CD4-positive, alpha-beta memory T cell (primary cell): ENCODE results near the gene PCDHA7. TPM values are rescaled to one million over a fixed set of nuclear protein-coding genes. Genes with fewer than 3 reads are reported as not detected.
A peak's percentile ranks its signal among the peaks of the same experiment; 100 is the strongest.
"Not testable (repeated sequence)": the region's sequence is repeated elsewhere in the genome, so short reads cannot be mapped to it uniquely, and the experiment has no call there.

Experiments used
- CTCF ChIA-PET: fragments of 350-600 bp; sonication (Branson Sonifier 250); formaldehyde crosslinking; loops from one replicate; lab custom pipeline; 2021; ENCODE audit warnings: inconsistent platforms; ENCODE audit not compliant: partially characterized antibody; lab: Charles Lee
- POLR2A ChIA-PET: fragments of 350-600 bp; sonication (Branson Sonifier 250); formaldehyde crosslinking; loops from one replicate; lab custom pipeline; 2021; ENCODE audit not compliant: partially characterized antibody; lab: Charles Lee
- DNase-seq, 5 donors: peaks; one replicate each; pipeline versions ENCODE4 v3.0.0 to v3.0.0-alpha.2; 2020 to 2022; ENCODE audit warnings: mixed read lengths in 1 of 5
- H3K27ac ChIP-seq: one replicate; pipeline ENCODE4 v1.7.0; 2013; ENCODE audit warnings: low read depth, low read length
- H3K27me3 ChIP-seq: 2 replicates; pipeline ENCODE4 v1.7.0; 2013; ENCODE audit warnings: mild to moderate bottlenecking, low read length, moderate library complexity; ENCODE audit not compliant: insufficient read depth
- H3K36me3 ChIP-seq: 2 replicates; pipeline ENCODE4 v1.7.0; 2013; ENCODE audit warnings: mild to moderate bottlenecking, low read length, moderate library complexity; ENCODE audit not compliant: insufficient read depth
- H3K4me1 ChIP-seq: 2 replicates; pipeline ENCODE4 v1.7.0; 2013; ENCODE audit warnings: mild to moderate bottlenecking, low read length, moderate library complexity; ENCODE audit not compliant: insufficient read depth
- H3K4me3 ChIP-seq, 2 donors: one replicate each; pipeline ENCODE4 v1.7.0; 2013; ENCODE audit warnings: low read length in 2 of 2, mild to moderate bottlenecking in 1 of 2
- H3K9me3 ChIP-seq, 2 donors: one replicate each; pipeline ENCODE4 v1.7.0; 2013; ENCODE audit warnings: low read length in 2 of 2, control low read depth in 1 of 2; ENCODE audit not compliant: control insufficient read depth in 1 of 2
- H3K27ac Mint-ChIP-seq, 7 donors: one replicate each; pipeline ENCODE4 v1.8.0; 2020 to 2021; ENCODE audit warnings: mixed read lengths in 7 of 7, mild to moderate bottlenecking in 6 of 7, inconsistent platforms in 3 of 7, moderate library complexity in 3 of 7
- H3K27me3 Mint-ChIP-seq, 2 donors: one replicate each; pipeline ENCODE4 v1.8.0; 2020 to 2021; ENCODE audit warnings: mixed read lengths in 2 of 2
- H3K36me3 Mint-ChIP-seq, 2 donors: one replicate each; pipeline ENCODE4 v1.8.0; 2020 to 2021; ENCODE audit warnings: mixed read lengths in 2 of 2, inconsistent platforms in 1 of 2, mild to moderate bottlenecking in 1 of 2
- H3K4me1 Mint-ChIP-seq, 4 donors: one replicate each; pipeline ENCODE4 v1.8.0; 2020 to 2021; ENCODE audit warnings: mixed read lengths in 4 of 4, mild to moderate bottlenecking in 1 of 4
- H3K4me3 Mint-ChIP-seq, 8 donors: one replicate each; pipeline ENCODE4 v1.8.0; 2020 to 2021; ENCODE audit warnings: mixed read lengths in 8 of 8, mild to moderate bottlenecking in 7 of 8, moderate library complexity in 6 of 8, inconsistent platforms in 3 of 8
- H3K9me3 Mint-ChIP-seq, 8 donors: one replicate each; pipeline ENCODE4 v1.8.0; 2020 to 2021; ENCODE audit warnings: mixed read lengths in 8 of 8, mild to moderate bottlenecking in 5 of 8, inconsistent platforms in 3 of 8, moderate library complexity in 1 of 8
- intact Hi-C: fragments of 100-400 bp; cut with micrococcal nuclease; formaldehyde crosslinking; loops from one replicate; pipeline ENCODE4 v1.15.1; 2023
- polyA plus RNA-seq, 2 donors: library from polyadenylated mRNA; unstranded; fragments of 300-500 nt; fragmentation: Illumina TruSeq; gene quantifications; one replicate each; pipeline ENCODE4 v1.2.3, GENCODE V29; 2021
- total RNA-seq, 2 experiments: library from RNA; stranded (reverse); gene quantifications; one replicate each; pipeline ENCODE4 v1.2.3, GENCODE V29; 2021

PCDHA7 gene
- total and polyA plus RNA-seq, 4 experiments from 2014 or later, result not detected

GRCh38 chr5:140823475-140823874, 10.6 kb upstream of the PCDHA7 start:
- Mint-ChIP-seq H3K27me3 (peaks cover 7 to 8% of the 10 kb centered on the region in 2 donors), H3K4me3 (no peak overlapping the region), H3K27ac (no peak overlapping the region), H3K9me3 (peaks cover 3 to 51% (median 35%) of the 10 kb centered on the region in 8 donors), H3K4me1 (peaks cover 0 to 1% (median 0%) of the 10 kb centered on the region in 4 donors), H3K36me3 (peaks cover under 1 to 2% of the 10 kb centered on the region in 2 donors)
- ChIA-PET CTCF (no interaction called here), POLR2A (no interaction called here)
- no peaks in the 10 kb centered on the region for H3K9me3 ChIP-seq
- no peak overlapping the region for H3K4me3 ChIP-seq
- DNase-seq, result no peak
- H3K36me3 ChIP-seq, result no peaks in the 10 kb centered on the region
- no peak overlapping the region for H3K27ac ChIP-seq
- H3K27me3 ChIP-seq, result peaks cover 3% of the 10 kb centered on the region
- intact Hi-C loops, result no loop called here
- no peaks in the 10 kb centered on the region for H3K4me1 ChIP-seq

GRCh38 chr5:140827704-140828361, 6.2 kb upstream of the PCDHA7 start, which contains the start of gene PCDHA6:
TSS of gene PCDHA6 (plus strand) at chr5:140827960. CDS start at chr5:140828092, 132 bp downstream.
- DNase-seq, result no peak
- no peaks in the 10 kb centered on the region for H3K9me3 ChIP-seq
- H3K27me3 ChIP-seq, result peaks cover 3% of the 10 kb centered on the region
- H3K36me3 ChIP-seq, result no peaks in the 10 kb centered on the region
- H3K27ac ChIP-seq, result no peak within 1 kb of the TSS
- Mint-ChIP-seq H3K36me3 (peaks cover 4 to 6% of the 10 kb centered on the region in 2 donors), H3K4me1 (peaks cover 0 to 1% (median 0%) of the 10 kb centered on the region in 4 donors), H3K4me3 (no peak within 1 kb of the TSS), H3K9me3 (peaks cover 2 to 58% (median 37%) of the 10 kb centered on the region in 8 donors), H3K27me3 (peaks cover 12 to 14% of the 10 kb centered on the region in 2 donors), H3K27ac (peak within 1 kb of the TSS in 2 of 7 donors; percentile 22 to 46)
- POLR2A ChIA-PET, result no interaction called here
- intact Hi-C loops, result no loop called here
- H3K4me1 ChIP-seq, result no peaks in the 10 kb centered on the region
- CTCF ChIA-PET, result no interaction called here
- H3K4me3 ChIP-seq, result no peak within 1 kb of the TSS

- H3K36me3 Mint-ChIP-seq, result peaks cover 4 to 8% of the 10 kb centered on the region in 2 donors
- peak overlapping the region in 1 of 7 donors; percentile 46 for H3K27ac Mint-ChIP-seq
- no peak for DNase-seq
- no peaks in the 10 kb centered on the region for H3K4me1 ChIP-seq
- intact Hi-C loops, result no loop called here
- H3K27ac ChIP-seq, result no peak overlapping the region
- no peak overlapping the region for H3K4me3 Mint-ChIP-seq
- no peaks in the 10 kb centered on the region for H3K36me3 ChIP-seq
- CTCF ChIA-PET, result no interaction called here
- peaks cover 3 to 61% (median 39%) of the 10 kb centered on the region in 8 donors for H3K9me3 Mint-ChIP-seq
- peaks cover 0 to 1% (median 0%) of the 10 kb centered on the region in 4 donors for H3K4me1 Mint-ChIP-seq
- H3K27me3 Mint-ChIP-seq, result peaks cover 15 to 16% of the 10 kb centered on the region in 2 donors
- peaks cover 3% of the 10 kb centered on the region for H3K27me3 ChIP-seq
- H3K4me3 ChIP-seq, result no peak overlapping the region
- no peaks in the 10 kb centered on the region for H3K9me3 ChIP-seq
- POLR2A ChIA-PET, result no interaction called here
These were observed 5.7 kb upstream of the PCDHA7 start for GRCh38 chr5:140828362-140828737.

GRCh38 chr5:140829511-140830501, 4.3 kb upstream of the PCDHA7 start:
- H3K4me1 ChIP-seq, H3K9me3 ChIP-seq, H3K4me3 ChIP-seq, H3K36me3 Mint-ChIP-seq, H3K27ac ChIP-seq, H3K27me3 ChIP-seq, POLR2A ChIA-PET, H3K4me3 Mint-ChIP-seq, intact Hi-C loops, CTCF ChIA-PET, DNase-seq, H3K36me3 ChIP-seq, H3K4me1 Mint-ChIP-seq, H3K27ac Mint-ChIP-seq: not testable (repeated sequence)
- H3K27me3 Mint-ChIP-seq, result peaks cover 18 to 21% of the 10 kb centered on the region in 2 donors
- H3K9me3 Mint-ChIP-seq, result peaks cover 3 to 66% (median 46%) of the 10 kb centered on the region in 8 donors

GRCh38 chr5:140834439-140835008, 455 bp downstream of the PCDHA7 start:
- CTCF ChIA-PET, H3K4me1 Mint-ChIP-seq, H3K27ac Mint-ChIP-seq, H3K9me3 ChIP-seq, H3K4me3 Mint-ChIP-seq, H3K27ac ChIP-seq, H3K27me3 ChIP-seq, H3K36me3 Mint-ChIP-seq, DNase-seq, intact Hi-C loops, H3K36me3 ChIP-seq, POLR2A ChIA-PET, H3K4me3 ChIP-seq, H3K4me1 ChIP-seq: not testable (repeated sequence)
- peaks cover 0 to 45% (median 30%) of the 10 kb centered on the region in 8 donors for H3K9me3 Mint-ChIP-seq
- peaks cover 9 to 15% of the 10 kb centered on the region in 2 donors for H3K27me3 Mint-ChIP-seq

- H3K9me3 ChIP-seq, result no peaks in the 10 kb centered on the region
- no peaks in the 10 kb centered on the region for H3K4me1 ChIP-seq
- no peak for DNase-seq
- H3K27ac ChIP-seq, result no peak overlapping the region
- Mint-ChIP-seq H3K4me3 (no peak overlapping the region), H3K9me3 (peaks cover 0 to 49% (median 35%) of the 10 kb centered on the region in 8 donors), H3K27ac (no peak overlapping the region), H3K4me1 (peaks cover 0 to 3% (median 0%) of the 10 kb centered on the region in 4 donors), H3K27me3 (peaks cover 15 to 16% of the 10 kb centered on the region in 2 donors), H3K36me3 (peaks cover 1 to 4% of the 10 kb centered on the region in 2 donors)
- H3K36me3 ChIP-seq, result no peaks in the 10 kb centered on the region
- ChIA-PET POLR2A (no interaction called here), CTCF (no interaction called here)
- no peaks in the 10 kb centered on the region for H3K27me3 ChIP-seq
- no peak overlapping the region for H3K4me3 ChIP-seq
- intact Hi-C loops, result no loop called here
These were observed 1.8 kb downstream of the PCDHA7 start for GRCh38 chr5:140835622-140836510.
